ENCODE data around the gene CORO1C.

- TF ChIP-seq CTCF (IDR thresholded peaks at IDR 0.05 in 8 of 11, conservative IDR thresholded peaks at IDR 0.05 in 3 of 11) (peak; percentile 24 to 79 (median 63)), POLR2A (IDR thresholded peaks at IDR 0.05) (no peak)
Measured at GRCh38 chr12:108691175-108691997, 39.9 kb downstream of the CORO1C start.

Data from spleen (tissue), 7 donors.